PC-9 (cell line): ENCODE measurements around the gene TRUB2. TPM values are rescaled to one million over a fixed set of nuclear protein-coding genes. Genes with fewer than 3 reads are reported as not detected.

ENCODE experiments used
- BruUV-seq: library from RNA; stranded (reverse); fragments of 400-500 nt; replicated peaks from 2 replicates; lab custom pipeline; 2021; lab: Mats Ljungman, UMichigan
- CTCF ChIA-PET: fragments of 300-600 bp; sonication (Branson Sonifier 250); formaldehyde crosslinking; loops from one replicate; lab custom pipeline; 2022; ENCODE audit warnings: antibody characterized with exemption; lab: Charles Lee
- POLR2A ChIA-PET: fragments of 300-600 bp; sonication (Branson Sonifier 250); formaldehyde crosslinking; loops from one replicate; lab custom pipeline; 2022; ENCODE audit warnings: antibody characterized with exemption; ENCODE audit not compliant: unreplicated experiment; lab: Charles Lee
- DNase-seq, 2 experiments: peaks; one replicate each; pipeline versions ENCODE4 v3.0.0 to v3.0.0-alpha.2; 2015 to 2022; ENCODE audit warnings: mixed read lengths in 1 of 2
- H2AFZ ChIP-seq: fragments of 200-600 bp; sonication (generic); 2 replicates; pipeline ENCODE4 v1.8.1; 2017; ENCODE audit warnings: antibody characterized with exemption
- H3F3A ChIP-seq: fragments of 200-600 bp; sonication (generic); 2 replicates; pipeline ENCODE4 v1.8.1; 2017; ENCODE audit warnings: antibody characterized with exemption, mild to moderate bottlenecking, low read depth; ENCODE audit not compliant: insufficient read depth
- H3K27ac ChIP-seq: fragments of 200-600 bp; sonication (generic); 2 replicates; pipeline ENCODE4 v1.6.1; 2016; ENCODE audit warnings: mixed run types
- H3K27me3 ChIP-seq: fragments of 200-600 bp; sonication (generic); 2 replicates; pipeline ENCODE4 v1.6.1; 2016; ENCODE audit warnings: low read depth, mixed run types; ENCODE audit not compliant: insufficient read depth
- H3K36me3 ChIP-seq: fragments of 200-600 bp; sonication (generic); 2 replicates; pipeline ENCODE4 v1.6.1; 2016; ENCODE audit warnings: low read depth, mixed run types
- H3K4me1 ChIP-seq: fragments of 200-600 bp; sonication (generic); replicated peaks from 2 replicates; pipeline ENCODE4 v1.6.1; 2016; ENCODE audit warnings: mixed run types; ENCODE audit not compliant: insufficient read depth
- H3K4me2 ChIP-seq: fragments of 200-600 bp; sonication (generic); 2 replicates; pipeline ENCODE4 v1.6.1; 2017; ENCODE audit warnings: mixed run types
- H3K4me3 ChIP-seq: fragments of 200-600 bp; sonication (generic); 2 replicates; pipeline ENCODE4 v1.6.1; 2016; ENCODE audit warnings: mixed run types
- H3K79me2 ChIP-seq: fragments of 200-600 bp; sonication (generic); 2 replicates; pipeline ENCODE4 v1.6.1; 2017; ENCODE audit warnings: low read depth, mixed run types
- H3K9me2 ChIP-seq: fragments of 200-600 bp; sonication (generic); 2 replicates; pipeline ENCODE4 v1.8.1; 2017; ENCODE audit warnings: mild to moderate bottlenecking; ENCODE audit not compliant: insufficient read depth
- H3K9me3 ChIP-seq: fragments of 200-600 bp; sonication (generic); 2 replicates; pipeline ENCODE4 v1.8.1; 2016; ENCODE audit warnings: low read depth; ENCODE audit not compliant: insufficient read depth
- H4K20me1 ChIP-seq: fragments of 200-600 bp; sonication (generic); 2 replicates; pipeline ENCODE4 v1.8.1; 2017; ENCODE audit not compliant: insufficient read depth
- EZH2 ChIP-seq: fragments of 200-600 bp; sonication (generic); IDR thresholded peaks from 2 replicates; pipeline ENCODE4 v1.8.0; 2017; ENCODE audit warnings: antibody characterized with exemption, low read depth
- intact Hi-C: fragments of 100-400 bp; cut with micrococcal nuclease; formaldehyde crosslinking; loops from one replicate; pipeline ENCODE4 v1.10.0; 2022; ENCODE audit not compliant: unreplicated experiment
- total RNA-seq: library from RNA; stranded (reverse); gene quantifications from 2 replicates; pipeline ENCODE4 v1.2.3, GENCODE V29; 2021
- TF ChIP-seq, protein P1 (sequence below): fragments of 200-600 bp; sonication (generic); conservative IDR thresholded peaks from 2 replicates; pipeline ENCODE4 v1.6.1; 2017; ENCODE audit warnings: mixed run types, antibody characterized with exemption, mild to moderate bottlenecking, moderate library complexity

Gene TRUB2
- total RNA-seq, 1 experiment from 2014 or later: 62.1 TPM

DNA sequence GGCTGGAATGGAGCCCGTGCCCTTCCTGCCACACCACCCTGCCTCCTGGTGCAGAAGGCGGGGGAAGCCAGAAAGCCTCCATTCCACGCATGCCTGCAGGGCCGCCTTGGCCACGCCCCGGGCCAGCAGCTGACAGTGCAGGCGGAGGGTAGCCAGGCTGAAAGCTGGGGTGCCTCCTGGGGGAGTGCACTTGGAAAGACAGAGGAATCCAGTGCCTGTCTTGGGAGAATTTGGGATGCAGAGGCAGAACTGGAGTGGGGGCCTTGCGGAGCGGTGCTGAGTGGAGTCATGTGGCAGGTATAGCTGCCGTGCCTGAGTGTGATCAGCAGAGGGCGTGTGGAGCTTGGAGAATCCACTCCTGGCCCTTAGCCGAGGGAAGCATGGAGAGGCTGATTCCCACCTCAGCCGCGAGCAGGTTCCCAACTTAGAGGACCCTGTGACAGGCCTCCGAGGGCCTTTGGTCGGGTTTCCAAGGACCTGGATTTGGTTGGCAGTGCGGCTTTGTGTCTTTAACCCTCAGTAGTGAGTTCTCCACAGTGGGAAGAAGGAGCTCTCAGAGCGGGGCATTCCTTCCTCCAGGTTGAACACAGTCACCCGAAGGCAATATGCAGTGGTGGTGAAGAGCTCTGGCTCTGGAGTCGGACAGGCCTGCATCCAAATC, 39.9 kb upstream of the TRUB2 start:
- Histone ChIP-seq H3K27me3 (no peaks in the 10 kb centered on the region), H3K9me3 (no peaks in the 10 kb centered on the region), H3K79me2 (no peaks in the 10 kb centered on the region), H3K9me2 (no peaks in the 10 kb centered on the region), H4K20me1 (no peaks in the 10 kb centered on the region), H3F3A (peaks cover 14% of the 10 kb centered on the region), H3K4me1 (peaks cover 12% of the 10 kb centered on the region), H2AFZ (no peak overlapping the region), H3K4me3 (peak overlapping the region; percentile 53; the same call in 1 of the 2 replicates), H3K27ac (no peak overlapping the region), H3K4me2 (peak overlapping the region; percentile 89), H3K36me3 (no peaks in the 10 kb centered on the region)
- ChIA-PET POLR2A (interaction anchor here (0.5 to 0.6 kb wide), 2 partner anchors 59 to 70 kb away, joined by 3 to 16 read pairs; partner anchors contain the start of gene CERCAM), CTCF (interaction anchor here (0.6 to 1.6 kb wide), 12 partner anchors 9 to 249 kb away, joined by 3 to 20 read pairs (median 4); partner anchors contain the start of genes CERCAM and URM1)
- DNase-seq: peak in 1 of 2 experiments; percentile 87
- TF ChIP-seq EZH2: no peak
- TF ChIP-seq, protein P1, sequence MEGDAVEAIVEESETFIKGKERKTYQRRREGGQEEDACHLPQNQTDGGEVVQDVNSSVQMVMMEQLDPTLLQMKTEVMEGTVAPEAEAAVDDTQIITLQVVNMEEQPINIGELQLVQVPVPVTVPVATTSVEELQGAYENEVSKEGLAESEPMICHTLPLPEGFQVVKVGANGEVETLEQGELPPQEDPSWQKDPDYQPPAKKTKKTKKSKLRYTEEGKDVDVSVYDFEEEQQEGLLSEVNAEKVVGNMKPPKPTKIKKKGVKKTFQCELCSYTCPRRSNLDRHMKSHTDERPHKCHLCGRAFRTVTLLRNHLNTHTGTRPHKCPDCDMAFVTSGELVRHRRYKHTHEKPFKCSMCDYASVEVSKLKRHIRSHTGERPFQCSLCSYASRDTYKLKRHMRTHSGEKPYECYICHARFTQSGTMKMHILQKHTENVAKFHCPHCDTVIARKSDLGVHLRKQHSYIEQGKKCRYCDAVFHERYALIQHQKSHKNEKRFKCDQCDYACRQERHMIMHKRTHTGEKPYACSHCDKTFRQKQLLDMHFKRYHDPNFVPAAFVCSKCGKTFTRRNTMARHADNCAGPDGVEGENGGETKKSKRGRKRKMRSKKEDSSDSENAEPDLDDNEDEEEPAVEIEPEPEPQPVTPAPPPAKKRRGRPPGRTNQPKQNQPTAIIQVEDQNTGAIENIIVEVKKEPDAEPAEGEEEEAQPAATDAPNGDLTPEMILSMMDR: peak; percentile 88
- BruUV-seq: no TSS peak
- intact Hi-C loops: loop anchor here (1.0 to 5.0 kb wide), 3 partner anchors 59 to 275 kb away; partner anchors contain the start of gene CERCAM

DNA sequence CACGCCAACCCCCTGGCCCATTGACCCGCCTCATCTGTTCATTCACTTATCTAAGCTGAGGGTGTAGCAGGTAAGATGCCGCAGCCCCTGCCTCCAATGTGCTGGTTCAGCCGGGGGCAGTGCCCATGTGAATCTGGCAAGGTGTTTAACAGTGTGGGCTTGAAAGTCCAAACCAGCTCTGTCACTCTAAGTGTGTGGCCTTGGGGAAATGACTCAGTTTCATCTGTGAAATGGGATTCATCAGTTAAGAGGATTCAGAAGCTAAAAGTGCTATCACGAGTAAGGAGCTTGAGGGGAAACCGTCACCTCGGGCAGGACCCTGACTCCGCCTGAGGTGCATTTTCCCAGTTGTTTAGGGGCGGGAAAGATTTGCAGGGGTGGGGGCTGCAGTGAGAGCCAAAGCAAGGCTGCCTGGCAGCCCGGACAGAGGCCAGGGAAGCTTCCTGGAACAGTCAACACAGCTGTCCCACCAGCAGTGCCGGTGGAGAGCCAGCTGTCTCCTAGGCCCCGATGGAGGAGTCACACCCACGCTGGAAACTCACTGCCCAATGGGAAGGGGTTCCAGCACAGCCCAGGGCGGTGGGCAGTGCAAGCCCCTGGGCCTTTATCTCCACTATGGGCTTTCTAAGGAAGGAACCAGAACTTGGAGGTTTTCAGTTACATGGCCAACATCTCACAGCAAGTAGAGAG, 39.2 kb upstream of the TRUB2 start:
- Histone ChIP-seq H3K4me2 (peak overlapping the region; percentile 89), H3K9me3 (no peaks in the 10 kb centered on the region), H3K79me2 (no peaks in the 10 kb centered on the region), H3K27ac (no peak overlapping the region), H3K4me3 (peak overlapping the region; percentile 53; the same call in 1 of the 2 replicates), H2AFZ (no peak overlapping the region), H3K36me3 (no peaks in the 10 kb centered on the region), H3K9me2 (no peaks in the 10 kb centered on the region), H4K20me1 (no peaks in the 10 kb centered on the region), H3K4me1 (peaks cover 12% of the 10 kb centered on the region), H3F3A (peaks cover 14% of the 10 kb centered on the region), H3K27me3 (no peaks in the 10 kb centered on the region)
- no TSS peak for BruUV-seq
- DNase-seq: no peak
- intact Hi-C loops: loop anchor here (5.0 kb wide), 1 partner anchor 276 kb away; no protein-coding TSS in a partner anchor
- POLR2A ChIA-PET: interaction anchor here (0.8 kb wide), 1 partner anchor 197 kb away, joined by 5 read pairs; no protein-coding TSS in a partner anchor
- TF ChIP-seq, protein P1: no peak
- no peak for TF ChIP-seq EZH2
- CTCF ChIA-PET: interaction anchor here (0.6 to 1.6 kb wide), 7 partner anchors 37 to 250 kb away, joined by 3 to 8 read pairs (median 4); no protein-coding TSS in a partner anchor

- H3K79me2 ChIP-seq: no peaks in the 10 kb centered on the region
- CTCF ChIA-PET: interaction anchor here (0.6 to 0.7 kb wide), 2 partner anchors 163 to 248 kb away, joined by 3 read pairs; no protein-coding TSS in a partner anchor
- POLR2A ChIA-PET: interaction anchor here (0.8 kb wide), 1 partner anchor 198 kb away, joined by 5 read pairs; no protein-coding TSS in a partner anchor
- no peak overlapping the region for H3K27ac ChIP-seq
- no peaks in the 10 kb centered on the region for H3K9me2 ChIP-seq
- no peaks in the 10 kb centered on the region for H3K27me3 ChIP-seq
- peaks cover 12% of the 10 kb centered on the region for H3K4me1 ChIP-seq
- no peak overlapping the region for H2AFZ ChIP-seq
- DNase-seq: no peak
- H3K9me3 ChIP-seq: no peaks in the 10 kb centered on the region
- TF ChIP-seq EZH2: no peak
- TF ChIP-seq, protein P1: no peak
- no peaks in the 10 kb centered on the region for H3K36me3 ChIP-seq
- peaks cover 14% of the 10 kb centered on the region for H3F3A ChIP-seq
- H3K4me3 ChIP-seq: no peak overlapping the region
- BruUV-seq: no TSS peak
- no peak overlapping the region for H3K4me2 ChIP-seq
- H4K20me1 ChIP-seq: no peaks in the 10 kb centered on the region
- intact Hi-C loops: loop anchor here (5.0 kb wide), 1 partner anchor 276 kb away; no protein-coding TSS in a partner anchor
Measured at GRCh38 chr9:128360826-128361225, 38.6 kb upstream of the TRUB2 start.
